NOMO-1 treated with DMSO at 0.1 percent for 48 hours (cell line): ENCODE results near the gene GPA33.

Source experiments
- DNase-seq: peaks from one replicate; lab custom pipeline; 2025; ENCODE audit not compliant: unreplicated experiment; lab: John Stamatoyannopoulos, UW

GPA33 gene

DNA sequence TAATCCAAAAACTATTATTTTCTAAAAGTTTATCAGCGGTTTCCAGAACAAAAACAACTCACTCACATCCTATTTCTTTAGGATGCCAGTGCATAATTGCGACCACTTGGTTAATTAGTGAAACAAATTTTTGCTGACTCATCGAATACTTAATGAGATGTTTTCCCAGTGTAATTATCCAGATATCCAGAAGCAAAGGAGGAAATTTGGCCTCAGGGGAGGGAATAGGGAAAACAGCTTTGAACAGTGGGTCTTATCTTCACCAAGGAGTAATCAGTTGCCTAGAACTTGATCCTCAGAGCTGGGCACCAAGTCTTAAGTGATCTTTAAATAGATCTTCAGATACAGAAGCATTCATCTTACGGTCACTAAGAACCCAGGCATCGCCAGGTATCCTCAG is 28.0 kb upstream of the GPA33 start:
- DNase-seq: no peak

DNA sequence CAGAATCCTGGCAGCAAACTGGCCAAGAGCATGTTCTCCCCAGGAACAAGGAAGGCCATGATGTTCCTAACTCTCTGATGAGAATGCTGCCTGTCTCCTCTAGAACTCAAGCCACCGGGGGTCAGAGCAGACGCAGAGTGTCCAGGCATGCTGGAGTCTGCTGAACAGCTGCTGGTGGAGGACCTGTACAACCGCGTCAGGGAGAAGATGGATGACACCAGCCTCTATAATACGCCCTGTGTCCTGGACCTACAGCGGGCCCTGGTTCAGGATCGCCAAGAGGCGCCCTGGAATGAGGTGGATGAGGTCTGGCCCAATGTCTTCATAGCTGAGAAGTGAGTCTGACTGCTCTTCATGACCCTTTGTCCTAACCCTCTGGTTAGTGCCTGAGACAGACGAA is 27.0 kb upstream of the GPA33 start:
- no peak for DNase-seq

DNA sequence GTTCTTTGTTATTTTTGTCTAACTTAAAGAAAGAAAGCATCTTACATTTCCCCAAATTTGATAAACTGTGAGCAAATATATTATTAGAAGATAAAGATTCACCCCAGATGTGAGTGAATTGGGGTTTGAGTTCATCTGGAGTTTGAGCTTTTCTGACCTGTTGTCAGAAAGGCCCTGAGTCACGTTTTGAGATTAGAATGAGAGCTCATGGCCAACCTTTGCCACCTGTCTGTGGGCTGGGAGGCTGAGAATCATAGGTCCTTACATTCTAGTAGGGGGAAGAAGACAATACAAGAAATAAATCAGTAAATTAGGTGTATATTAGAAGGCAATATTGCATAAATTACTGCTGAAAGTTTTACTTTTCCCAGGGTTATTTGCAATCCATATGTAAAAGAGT is 26.0 kb upstream of the GPA33 start:
- no peak for DNase-seq

DNA sequence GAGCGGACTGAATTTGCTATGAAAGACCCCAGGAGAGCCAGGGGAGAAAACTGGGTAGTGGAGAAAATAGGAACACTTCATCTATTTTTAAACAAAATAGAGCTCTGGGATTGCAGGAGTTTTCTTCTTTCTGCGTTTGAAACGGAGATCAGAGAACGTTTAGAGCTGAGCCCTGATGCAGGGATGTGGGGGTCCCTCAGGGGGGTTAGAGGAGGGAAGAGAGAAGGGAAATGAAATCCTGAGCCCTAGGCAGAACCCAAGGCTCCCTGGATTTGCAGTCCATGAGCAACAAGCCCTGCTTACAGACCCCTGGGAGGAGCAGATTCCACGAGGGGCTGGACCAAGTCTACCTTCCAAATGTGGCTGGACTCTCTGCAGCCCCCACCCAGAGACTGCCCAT is 25.5 kb upstream of the GPA33 start:
- no peak for DNase-seq

DNA sequence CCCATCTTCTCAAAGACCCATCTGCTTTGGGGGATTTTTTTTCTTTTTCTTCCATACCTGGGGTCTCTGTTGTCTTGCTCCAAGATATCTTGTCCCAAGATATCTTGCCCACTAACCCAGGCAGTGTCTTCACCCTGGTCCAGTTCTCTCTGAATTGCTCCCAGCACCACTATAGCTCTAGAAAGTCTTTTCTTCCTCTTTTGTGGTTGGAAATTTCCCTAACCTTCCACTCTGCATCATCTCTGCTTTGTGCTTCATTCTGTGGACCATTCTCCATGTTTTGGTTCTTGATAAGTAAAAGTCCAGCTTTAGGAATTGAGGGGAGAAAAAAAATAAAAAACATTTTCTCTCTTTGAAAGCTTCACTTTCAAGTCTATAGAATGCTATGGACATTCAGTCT is 24.5 kb upstream of the GPA33 start:
- DNase-seq: peak; percentile 10

DNA sequence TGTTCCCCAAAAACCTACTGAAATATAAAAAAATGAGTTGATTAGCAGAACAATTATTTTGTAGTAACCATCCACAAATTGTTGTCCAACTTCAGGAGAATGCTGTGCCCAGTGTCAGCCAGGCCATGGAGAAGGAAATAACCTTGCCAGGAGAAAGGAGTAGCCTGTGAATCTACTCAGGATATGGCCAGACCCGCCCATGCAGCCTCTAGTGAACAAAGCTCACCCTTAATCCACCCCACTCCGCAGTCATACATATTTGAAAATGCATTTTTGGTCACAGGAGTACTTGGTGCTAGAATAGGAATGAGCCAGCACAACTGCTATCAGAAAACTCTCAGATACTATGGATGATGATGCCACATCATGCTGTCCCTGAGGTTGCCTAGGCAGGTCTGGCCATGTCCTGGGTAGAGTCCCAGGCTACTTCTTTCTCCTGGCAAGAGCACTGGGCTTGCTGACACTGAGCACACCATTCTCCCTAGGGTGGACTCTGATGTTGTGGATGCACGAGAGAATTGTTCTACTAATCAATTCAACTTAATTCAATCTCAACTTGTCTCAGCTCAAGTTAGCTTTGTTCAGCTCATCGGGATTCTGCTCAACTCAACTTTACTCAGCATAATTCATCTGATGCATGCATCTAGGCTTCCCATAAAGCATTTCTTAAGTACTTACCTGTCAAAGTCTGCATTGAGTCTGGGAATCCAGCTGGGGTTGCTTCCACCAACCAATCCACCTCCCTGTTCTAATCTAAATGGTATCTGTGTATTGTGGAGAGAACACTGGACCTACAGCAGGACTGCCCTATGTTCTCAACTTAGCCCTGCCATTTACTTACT is 21.9 kb upstream of the GPA33 start:
- no peak for DNase-seq

DNA sequence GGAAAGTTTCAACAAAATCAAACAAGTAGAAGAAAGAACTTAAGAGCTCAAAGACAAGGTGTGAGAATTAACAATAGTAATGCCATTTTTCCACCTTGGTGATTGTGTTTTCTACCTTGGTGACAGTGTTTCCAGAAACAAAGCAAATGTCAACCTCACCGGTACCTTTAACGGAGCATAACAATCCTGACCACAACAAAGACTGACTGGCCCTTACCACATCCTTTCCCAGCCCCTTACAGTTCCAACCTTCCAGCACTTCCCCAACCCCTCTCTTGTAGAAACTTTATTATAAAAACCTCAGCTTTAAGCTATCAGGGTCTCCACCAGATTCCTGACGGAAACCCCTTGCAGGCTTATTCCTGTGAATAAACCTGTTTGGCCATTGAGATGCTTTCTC is 20.4 kb upstream of the GPA33 start:
- no peak for DNase-seq

DNA sequence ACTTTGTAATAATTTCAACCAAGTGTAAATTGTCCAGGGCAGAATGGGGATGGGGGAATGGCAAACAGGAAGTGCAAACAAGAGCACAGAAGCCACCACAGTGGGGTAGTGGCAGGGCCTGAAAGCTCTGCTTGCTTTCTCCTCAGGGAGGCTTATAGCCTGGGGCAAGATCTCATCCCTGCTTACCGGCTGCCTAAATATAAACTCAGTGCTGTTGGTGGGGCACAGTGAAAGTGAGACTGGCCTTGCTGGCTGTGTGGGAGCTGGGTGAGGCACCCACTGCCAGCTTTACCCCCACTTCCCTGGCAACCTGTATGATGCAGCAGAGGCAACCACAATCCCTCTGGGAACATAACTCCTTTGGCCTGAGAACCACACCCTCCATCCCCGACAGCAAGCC is 18.9 kb upstream of the GPA33 start:
- DNase-seq: no peak

DNA sequence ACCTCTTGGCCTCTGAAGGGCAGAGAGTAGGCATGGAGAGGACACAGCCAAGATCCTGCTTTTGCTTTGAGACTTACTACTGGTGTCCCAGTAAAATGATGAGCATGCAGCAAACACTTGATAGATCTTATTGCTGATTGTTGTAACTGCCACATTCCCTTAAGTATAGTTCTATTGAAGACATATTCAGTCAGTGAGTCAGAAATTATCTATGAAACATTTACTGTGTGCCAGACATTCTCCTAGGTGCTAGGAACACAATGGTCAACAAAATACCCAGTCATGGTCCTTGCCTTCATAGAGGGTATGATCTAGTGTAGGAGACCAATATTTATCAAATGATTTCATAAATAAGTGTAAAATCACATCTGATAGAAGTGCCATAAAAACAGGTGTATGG is 17.3 kb upstream of the GPA33 start:
- DNase-seq: no peak

DNA sequence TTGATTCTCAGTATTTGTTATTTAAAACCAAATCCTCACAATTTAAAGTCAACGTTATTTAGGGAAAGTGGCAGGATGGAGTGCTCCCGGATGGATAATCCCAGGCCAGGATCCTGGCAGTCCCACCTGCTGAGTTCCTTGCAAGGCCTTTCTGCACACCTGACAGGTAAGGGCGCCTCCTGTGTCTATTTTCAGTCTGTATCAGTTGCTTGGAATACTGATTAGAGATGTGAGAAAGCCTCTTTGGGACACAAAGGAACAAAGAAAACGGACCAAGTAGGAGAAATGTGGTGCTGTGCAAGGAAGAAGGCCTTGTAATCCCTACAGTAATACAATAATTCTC is 15.9 kb upstream of the GPA33 start:
- no peak for DNase-seq

DNA sequence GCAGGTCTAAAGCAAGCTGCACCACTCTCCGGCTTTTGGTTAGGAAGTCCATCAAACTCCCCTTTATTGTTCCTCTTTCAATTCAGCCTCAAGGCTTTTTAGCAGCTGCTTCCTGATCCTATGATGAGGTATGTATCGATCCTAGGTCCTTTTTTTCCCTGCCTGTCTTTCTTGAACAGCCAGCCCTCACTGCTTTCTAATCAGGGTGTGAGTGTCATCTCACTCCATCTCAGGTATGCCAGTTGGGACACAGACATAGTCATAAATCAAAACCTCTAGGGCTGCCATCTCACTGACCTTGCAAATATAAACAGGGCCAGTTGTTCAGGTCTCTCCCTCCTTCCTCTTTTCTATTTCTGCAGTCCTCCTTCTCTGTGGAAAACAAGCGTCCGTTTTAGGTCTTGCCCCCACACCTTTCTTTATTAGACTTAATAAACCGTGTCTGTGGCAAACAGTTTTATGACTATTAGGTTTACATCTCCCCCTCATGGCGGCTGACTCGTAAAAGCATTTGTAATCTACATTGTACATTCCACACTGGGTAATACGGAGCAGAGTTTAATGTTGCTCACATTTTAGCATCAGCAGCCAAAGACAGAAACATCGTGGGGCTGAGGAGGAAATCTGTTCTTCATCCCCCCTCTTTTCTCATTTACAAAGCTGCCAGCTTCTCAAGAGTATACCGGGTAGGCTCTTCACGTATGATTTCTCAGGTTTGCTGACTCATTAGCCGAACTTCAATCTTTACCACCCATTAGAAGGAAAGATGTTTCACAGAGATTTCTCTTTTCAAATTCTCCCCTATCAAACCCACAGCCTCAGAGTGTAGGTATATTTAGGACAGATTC is 15.3 kb upstream of the GPA33 start:
- DNase-seq: peak; percentile 67

DNA sequence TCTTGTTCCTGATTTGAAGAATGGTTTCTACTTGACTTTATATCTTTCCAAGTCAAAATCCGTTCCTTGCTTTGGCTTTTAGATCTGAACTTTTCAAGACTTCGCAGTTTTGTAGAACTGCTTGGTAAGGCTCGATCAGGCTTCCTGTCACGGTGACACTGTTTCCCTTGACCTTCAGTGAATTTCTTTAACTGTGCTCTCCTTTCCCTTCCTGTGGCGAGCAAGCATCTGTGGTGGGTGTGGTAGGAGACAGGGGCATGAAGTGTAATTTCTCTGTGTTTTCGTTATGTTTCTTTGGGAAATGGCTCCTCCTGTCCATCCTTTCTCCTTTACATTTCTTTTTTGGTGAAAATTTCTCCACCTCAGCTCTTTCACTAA is 14.1 kb upstream of the GPA33 start:
- no peak for DNase-seq

DNA sequence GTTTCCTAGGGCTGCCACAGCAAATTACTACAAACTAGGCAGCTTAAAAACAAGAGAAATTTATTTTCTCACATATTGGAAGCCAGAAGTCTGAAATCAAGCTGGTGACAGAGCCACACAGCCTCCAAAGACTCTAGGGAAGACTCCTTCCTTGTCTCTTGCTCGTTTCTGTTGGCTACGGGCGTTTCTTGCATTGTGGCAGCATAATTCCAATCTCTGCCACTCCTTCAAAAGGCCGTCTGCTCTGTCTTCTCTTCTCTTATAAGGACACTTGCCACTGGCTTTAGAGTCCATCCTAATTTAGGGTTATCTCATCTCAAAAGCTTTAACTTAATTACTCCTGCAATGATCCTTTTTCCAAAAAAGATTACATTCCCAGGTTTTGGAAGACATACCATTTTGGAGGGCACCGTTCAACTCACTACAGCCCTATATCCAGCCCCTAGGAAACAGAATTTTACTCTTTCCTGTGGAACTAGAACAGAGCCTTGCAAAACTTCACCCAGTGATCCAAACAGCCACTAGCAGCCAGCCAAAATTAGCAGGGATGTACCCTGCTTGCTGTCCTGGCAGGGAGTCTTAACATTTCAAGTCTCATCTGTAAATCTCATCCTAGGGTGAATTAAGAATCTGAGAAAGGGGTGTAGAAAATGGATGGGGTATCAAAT is 12.9 kb upstream of the GPA33 start:
- DNase-seq: no peak

DNA sequence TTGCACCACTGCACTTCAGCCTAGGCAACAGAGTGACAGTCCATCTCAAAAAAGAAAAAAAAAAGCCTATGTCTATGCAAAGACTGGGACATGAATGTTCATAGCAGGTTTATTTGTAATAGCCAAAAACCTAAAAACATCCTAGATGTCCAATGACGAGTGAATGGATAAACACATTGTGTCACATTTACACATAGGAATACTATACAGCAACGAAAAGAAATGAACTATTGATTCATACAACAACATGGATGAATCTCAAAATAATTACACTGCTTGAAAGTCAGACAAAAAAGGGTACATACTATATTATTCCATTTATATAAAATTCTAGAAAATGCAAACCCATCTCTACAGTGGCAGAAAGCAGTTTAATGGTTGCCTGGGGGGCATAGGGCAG is 11.6 kb upstream of the GPA33 start:
- DNase-seq: no peak

DNA sequence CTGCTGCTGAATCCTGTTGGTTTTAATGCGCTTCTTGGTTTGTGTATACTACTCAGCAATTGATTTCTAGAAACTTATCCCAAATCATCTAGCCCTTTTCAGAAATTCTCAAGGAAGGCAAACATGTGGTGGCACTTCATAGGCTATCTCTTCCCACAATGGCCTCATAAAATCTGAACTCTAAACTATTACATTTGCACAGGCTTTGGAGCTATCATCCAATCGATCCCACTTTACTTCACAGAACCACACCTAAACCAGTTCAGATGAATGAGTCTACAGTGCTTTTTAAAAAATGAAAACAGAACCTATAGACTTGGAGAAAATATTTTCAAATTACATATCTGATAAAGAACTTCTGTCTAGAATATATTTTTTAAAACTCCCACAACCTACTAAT is 10.6 kb upstream of the GPA33 start:
- no peak for DNase-seq

DNA sequence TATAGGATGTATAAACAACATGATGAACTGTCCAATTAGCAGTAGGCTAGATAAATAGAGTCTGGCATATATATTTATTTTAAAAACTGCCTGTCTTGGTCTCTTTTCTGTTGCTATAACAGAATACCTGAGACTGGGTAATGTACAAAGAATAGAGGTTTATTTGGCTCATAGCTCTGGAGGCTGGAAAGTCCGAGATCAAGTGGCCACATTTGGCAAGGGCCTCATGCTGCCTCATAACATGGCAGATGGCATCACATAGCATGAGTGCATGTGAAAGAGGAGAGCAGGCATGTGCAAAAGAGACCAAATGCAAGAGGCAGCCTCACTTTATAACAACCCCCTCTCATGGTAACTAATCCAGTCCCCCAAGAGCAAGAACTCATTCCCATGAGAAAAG is 9.7 kb upstream of the GPA33 start:
- DNase-seq: no peak

DNA sequence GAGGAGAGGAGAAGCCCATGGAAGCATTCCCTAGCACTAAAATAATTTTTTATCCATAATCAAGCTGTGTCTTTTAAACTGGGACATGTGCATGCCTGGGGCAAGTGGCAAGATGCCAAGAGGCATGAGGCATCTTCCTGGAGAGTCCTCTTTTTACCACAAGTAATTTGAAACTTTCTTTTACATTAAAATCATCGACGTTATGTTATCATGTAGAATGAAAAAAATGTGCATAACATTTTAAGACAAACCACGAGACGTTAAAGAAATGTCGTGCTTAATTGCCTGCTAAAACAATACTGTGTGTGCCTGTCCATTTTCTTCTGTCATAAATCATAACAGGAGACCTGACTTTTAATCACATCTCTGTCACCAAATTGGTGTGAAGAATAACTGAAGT is 5.2 kb upstream of the GPA33 start:
- no peak for DNase-seq

DNA sequence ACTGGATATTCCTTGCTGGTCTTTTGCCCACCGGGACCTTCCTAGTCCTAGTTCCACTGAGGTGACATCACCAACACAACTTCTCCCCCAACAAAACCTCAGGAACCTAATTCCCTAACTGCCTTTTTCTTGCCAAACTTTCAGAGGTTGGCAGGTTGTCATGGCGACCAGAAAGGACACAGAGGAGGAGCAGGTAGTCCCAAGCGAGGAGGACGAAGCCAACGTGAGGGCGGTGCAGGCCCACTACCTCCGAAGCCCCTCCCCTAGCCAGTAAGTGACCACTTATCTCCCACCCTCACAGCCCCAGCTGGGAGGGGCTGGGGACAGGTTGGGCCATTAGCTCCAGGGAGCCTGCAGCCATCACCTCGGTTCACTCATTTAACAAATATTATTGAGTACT is 4.5 kb upstream of the GPA33 start:
- DNase-seq: no peak

DNA sequence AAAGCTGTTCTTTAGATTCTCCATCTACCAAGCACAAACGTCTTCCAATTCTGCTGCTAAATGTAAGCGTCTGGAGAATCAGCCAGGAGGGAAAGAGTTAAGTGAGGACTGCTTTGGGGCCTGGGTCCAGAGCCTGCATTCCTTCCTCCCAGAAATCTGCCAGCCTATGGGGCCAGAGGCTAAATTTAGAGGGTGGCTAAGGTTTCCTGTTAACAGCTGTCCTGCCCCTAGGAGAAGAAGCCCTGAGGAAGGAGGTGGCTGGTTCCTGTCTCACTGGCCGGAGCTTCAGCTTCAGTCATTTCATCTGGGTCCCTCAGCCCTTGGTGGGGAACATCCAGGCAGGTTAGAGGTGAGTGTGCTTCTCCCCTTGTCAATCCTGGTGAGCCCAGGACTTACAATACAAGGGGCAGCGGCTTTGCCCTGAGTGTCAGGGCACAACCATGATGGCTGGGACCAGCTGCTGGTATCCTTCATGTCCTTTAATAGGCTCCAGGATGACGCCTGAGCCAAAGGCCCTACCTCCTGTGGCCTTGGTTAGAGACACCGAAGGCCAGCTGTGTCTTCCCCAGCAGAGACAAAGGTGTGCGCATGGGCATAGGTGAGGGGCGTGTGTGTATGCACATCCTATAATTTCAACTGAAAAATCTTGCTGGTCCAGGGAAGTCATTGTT is 3.8 kb upstream of the GPA33 start, which contains the start of gene STYXL2:
Gene STYXL2 (plus strand): TSS at position 230 of the 671 bp plus-strand sequence. CDS start 775 bp downstream, outside the sequence.
- DNase-seq: no peak

DNA sequence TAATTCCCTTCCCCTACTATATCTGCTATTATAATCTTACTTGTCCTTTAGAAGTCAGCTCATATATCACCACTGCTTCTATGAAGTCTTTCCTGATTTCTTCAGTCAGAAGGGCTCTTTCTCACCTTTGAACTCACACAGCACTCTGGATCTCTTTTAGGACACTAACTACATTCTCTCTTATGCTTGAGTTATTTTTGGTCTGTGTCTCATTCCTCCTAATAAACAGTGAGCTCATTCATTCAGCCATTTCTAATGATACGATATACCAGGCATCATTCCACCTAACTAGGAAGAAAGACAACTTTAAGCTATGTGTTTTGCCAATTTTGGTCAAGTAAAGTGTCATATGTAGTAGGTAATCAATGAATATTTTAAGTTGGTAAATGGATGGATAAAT is 2.5 kb upstream of the GPA33 start:
- no peak for DNase-seq

DNA sequence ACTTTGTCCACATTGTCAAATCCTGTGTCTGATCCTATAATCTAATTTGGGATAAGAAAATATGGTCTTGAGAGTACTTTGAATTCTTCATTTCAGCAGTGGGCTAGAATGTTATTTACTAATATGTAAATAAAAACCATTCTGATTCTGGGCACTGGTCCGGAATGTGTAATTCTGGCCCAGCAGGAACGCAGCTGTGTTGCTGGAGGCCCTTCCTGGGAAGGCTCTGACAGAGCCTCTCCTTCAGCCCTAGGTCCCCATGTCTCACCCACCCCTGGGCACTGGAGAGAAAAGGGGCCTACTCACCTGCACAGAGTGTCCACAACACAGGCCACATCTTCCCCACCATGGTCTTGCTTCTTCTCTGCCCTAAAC is 251 bp downstream of the GPA33 start:
- DNase-seq: no peak
